H4 (cell line): ENCODE measurements around the gene COPS6. TPM values are rescaled to one million over a fixed set of nuclear protein-coding genes. Genes with fewer than 3 reads are reported as not detected.

Experiments used
- DNase-seq: peaks from one replicate; pipeline ENCODE4 v3.0.0-alpha.2; 2015; ENCODE audit warnings: low spot score
- total RNA-seq: library from RNA; depleted of rRNA; stranded (reverse); fragments of >200 nt; shearing (Covaris generic); gene quantifications from 2 replicates; pipeline ENCODE4 v1.2.3, GENCODE V29; 2014

The COPS6 gene
- total RNA-seq, 1 experiment from 2014 or later, result 95.4 TPM

DNA sequence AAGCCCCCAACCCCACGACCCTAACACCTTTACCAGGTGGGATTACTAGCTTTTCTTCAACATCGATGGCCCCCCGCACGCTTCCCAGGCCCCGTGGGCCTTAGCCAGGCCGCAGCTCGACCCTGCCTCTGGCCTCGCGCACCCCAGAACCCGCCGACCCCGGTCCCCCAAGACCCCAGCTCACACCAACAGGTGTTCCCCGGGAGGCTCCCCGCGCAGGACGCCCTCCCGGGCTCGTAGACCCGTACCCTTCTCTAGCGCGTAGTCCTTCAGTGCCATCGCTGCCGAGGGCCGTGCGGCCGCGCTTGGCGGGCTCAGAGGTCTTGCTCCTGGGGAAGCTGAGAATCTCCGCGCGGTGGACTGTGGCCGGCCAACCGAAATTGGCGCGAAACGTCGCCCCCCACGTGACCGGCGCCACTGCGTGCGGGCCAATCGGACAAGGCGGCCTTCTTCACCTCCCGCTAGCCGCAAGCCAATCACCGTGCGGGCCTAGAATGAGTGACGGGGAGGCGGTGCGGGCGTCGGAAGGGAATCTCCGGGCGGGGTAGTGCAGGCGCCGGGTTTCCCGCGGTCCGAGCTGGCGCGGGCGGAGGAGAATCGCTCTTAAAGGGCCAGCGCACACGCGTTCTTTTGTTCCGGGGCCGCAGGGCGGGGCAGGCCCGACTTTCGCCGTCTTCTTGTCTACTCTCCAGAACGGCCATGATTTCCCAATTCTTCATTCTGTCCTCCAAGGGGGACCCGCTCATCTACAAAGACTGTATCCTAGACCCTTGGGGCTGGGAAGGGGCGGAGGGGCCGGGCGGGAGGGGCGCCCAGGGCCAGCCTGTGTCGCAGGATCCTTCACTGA, 12.5 kb downstream of the COPS6 start, which contains the start of the genes AP4M1 and MCM7:
Gene AP4M1, plus strand, starts transcription at position 628 of the 847 bp plus-strand sequence. Its CDS starts 72 bp downstream, at position 700.
Gene MCM7, minus strand, starts transcription at position 382 of the 847 bp plus-strand sequence. Its CDS starts 103 bp downstream, at position 279.
- peak; percentile 99 for DNase-seq

DNA sequence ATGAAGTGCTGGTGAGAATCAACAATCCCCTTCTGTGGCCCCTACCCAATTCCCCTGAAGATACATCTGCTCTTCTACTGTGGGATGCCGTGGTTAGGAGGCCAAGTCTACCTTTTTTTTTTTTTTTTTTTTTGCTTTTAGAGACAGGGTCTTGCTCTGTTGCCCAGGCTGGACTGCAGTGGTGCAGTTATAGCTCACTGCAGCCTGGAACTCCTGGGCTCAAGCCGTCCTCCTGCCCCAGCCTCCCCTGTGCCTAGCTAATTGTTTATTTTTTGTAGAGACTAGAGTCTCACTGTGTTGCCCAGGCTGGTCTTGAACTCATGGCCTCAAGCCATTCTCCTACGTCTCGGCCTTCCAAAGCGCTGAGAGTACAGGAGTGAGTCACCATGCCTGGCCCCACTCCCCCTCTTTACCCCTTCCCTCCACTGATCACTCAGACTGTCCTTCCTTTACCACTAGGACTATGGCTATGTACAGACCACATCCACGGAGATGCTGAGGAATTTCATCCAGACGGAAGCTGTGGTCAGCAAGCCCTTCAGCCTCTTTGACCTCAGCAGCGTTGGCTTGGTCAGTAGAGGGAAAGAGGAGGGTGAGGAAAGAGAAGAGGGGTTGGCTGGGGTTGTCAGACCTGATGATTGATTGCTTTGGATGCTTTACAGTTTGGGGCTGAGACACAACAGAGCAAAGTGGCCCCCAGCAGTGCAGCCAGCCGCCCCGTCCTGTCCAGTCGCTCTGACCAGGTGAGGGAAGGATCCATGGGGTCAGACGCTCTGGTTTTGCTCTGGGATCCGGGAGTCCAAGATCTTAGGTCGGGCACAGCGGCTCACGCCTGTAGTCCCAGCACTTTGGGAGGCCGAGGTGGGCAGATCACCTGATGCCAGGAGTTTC, 14.4 kb downstream of the COPS6 start:
- DNase-seq, result no peak

DNA sequence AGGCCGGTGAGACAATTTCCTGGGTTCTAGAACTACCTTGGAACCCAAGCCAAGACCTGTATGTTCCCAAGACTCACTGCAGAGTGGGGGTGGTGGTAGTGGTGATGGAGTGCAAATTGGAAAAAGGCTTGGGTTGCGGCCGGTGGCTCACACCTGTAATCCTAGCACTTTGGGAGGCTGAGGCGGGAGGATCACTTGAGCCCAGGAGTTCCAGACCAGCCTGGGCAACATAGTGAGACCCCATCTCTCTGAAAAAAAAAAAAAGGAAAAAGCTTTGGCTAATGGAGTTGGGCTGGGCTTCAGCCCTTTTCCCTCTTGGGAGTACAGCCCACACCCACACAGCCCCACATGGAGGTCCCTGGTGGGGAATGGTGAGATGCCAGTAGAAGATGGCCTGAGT, 16.8 kb downstream of the COPS6 start:
- no peak for DNase-seq

DNA sequence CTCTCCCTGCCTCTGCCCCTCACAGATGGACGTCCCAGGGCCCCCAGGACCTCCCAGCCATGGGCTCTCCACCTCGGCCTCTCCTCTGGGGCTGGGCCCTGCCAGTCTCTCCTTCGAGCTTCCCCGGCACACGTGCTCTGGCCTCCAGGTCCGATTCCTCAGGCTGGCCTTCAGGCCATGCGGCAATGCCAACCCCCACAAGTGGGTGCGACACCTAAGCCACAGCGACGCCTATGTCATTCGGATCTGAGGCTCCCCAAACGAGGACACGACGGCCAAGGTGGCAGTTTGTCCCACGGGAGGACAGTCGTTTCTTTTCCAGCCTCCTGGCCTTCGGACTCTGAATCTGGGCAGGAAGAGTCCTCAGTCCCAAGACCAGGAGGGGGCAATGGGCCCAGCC, 17.9 kb downstream of the COPS6 start:
- DNase-seq, result no peak

DNA sequence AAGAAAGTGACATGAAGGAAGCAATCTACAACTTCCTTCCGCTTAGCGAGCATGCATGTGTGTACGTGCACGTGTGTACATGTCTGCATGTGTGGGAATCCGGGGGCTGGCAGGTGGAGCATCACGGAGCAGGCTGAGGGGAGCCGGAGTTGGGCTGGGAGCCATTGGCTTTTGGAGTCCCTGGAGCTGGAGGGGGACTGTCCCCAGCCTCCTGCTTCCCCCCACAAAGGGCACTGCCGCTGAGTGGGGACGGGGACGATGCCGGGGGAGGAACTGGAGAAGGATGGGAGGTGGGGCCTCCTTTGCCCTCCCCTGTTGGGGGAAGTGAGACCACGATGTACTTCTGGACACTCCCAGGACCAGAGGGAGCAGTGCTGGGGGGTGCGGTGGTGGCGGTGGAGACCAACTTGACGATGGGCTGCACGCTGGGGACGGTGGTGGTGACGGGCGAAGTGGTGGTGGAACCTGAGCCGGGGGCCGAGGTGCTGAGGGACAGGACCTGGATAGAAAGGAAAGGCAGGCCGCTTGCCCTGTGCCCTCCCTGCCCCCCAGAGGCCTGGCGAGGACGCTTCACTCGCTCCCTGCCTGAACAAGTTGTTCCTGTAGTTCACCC, 18.5 kb downstream of the COPS6 start:
- DNase-seq, result no peak

DNA sequence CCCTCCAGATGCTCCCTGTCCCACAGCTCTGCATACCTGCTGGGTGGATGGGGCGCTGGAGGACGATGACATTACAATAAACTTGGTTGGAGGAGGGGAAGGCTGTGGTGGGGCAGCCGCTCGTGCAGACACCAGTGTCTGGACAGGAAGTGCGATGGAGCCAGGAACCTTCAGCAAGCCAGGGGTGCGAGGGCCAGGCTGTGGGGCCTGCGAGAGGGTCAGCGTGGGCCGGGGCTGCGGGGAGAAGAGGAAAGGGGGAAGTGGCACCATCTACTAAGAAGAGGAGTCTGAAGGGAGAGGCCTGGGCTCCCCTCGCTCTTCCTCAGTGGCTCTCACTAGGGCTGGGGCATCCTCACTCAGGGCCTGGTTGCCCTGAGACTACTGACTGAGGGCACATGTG, 19.1 kb downstream of the COPS6 start:
- no peak for DNase-seq

DNA sequence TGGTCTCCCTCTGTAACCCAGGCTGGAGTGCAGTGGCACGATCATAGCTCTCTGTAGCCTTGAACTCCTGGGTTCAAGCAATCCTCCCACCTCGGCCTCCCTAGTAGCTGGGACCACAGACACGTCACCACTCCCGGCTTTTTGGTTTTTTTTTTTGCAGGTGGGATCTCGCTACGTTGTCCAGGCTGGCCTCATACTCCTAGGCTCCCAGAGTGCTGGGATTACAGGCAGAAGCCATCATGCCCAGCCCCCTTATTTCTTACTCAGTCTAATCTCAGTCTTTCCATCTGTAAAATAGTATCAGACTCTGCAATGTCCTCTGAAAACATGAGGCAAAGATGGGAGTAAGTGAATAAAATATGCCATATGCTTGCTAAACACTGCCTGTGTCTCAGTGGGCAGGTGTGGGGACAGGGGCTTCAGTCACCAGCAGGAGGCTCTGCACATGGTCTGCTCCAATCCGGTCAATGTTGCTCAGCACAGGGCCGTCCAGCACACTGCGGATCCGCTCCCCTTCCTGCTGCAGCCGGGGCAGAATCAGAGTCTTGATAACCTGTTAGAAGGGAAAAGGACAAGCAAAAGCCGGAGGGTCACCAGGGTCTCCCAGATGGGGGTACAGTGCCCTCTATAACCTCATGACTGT, 20.9 kb downstream of the COPS6 start:
- no peak for DNase-seq

DNA sequence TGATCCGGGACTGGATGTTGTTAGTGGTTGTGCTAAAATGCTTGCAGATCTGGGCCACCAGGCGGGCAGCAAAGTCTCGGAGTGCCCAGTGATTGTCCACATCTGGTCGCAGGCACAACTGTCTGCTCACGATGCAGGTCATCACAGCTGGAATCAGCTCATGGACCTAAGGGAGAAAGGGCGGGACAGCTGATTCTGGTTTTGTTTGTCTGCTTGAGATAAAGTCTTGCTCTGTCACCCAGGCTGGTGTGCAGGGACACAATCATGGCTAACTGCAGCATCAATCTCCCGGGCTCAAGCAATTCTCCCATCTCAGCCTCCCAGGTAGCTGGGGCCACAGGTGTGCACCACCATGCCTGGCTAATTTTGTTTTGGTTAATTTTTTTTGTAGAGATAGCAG, 22.4 kb downstream of the COPS6 start:
- DNase-seq, result no peak

DNA sequence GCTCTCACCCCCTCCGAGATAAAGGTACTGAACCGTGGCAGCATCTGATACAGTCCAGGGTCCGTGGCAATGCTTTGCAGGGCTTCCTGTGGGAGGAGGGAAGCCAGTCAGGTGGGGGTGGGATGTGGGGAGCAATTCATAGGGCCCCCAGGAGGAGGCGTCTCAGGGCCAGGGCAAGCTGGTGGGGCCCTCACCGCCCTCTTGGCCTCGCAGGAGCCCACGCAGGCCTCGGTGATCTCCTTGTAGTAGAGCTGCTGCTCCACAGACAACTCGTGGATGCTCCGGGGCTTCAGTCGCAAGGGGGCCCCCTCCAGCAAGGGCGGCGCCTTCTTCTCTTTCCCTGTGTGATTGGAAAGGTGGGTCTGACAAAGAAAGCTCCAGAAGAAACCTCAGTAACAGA, 23.1 kb downstream of the COPS6 start:
- DNase-seq, result no peak

DNA sequence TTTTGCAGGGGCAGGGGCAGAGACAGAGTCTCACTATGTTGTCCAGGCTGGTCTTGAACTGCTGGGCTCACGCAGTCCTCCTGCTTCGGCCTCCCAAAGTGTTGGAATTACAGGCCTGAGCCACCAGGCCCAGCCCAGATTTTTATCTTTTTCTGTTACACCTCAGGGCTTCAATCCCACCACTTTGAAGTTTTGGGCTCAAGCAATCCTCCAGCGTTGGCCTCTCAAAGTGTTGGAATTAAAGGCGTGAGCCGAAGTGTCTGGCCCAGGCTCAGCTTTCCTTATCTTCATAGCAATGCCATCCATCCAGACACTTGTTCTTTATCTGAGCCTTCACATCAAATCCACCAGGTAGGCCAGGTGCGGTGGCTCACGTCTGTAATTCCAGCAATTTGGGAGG, 26.3 kb downstream of the COPS6 start:
- no peak for DNase-seq

DNA sequence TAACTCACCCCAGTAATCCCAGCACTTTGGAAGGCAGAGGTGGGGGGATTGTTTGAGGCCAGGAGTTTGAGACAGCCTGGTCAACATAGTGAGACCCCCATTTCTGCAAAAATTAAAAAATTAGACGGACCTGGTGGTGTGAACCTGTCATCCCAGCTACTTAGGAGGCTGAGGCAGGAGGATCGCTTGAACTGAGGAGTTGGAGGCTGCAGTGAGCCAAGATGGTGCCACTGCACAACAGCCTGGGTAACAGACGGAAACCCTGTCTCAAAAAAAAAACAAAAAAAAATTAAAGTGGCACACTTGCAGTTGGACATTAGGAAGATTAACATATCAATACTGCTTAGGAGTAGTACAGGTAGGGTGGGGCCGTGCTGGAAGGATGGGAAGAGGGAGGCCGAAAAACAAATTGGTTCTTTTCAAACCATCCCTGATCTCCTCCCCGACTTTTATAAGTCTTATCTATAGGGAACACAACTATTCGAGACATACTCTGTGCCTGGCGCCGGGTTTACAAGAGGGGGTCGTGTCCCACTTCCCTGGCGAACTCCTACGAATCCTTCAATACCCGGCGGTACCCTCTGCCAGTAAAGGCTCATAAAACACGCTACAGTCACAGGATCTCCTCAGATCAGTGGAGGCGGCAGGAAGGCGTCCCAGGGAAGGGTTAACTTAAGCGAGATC, 29.8 kb downstream of the COPS6 start:
- no peak for DNase-seq

DNA sequence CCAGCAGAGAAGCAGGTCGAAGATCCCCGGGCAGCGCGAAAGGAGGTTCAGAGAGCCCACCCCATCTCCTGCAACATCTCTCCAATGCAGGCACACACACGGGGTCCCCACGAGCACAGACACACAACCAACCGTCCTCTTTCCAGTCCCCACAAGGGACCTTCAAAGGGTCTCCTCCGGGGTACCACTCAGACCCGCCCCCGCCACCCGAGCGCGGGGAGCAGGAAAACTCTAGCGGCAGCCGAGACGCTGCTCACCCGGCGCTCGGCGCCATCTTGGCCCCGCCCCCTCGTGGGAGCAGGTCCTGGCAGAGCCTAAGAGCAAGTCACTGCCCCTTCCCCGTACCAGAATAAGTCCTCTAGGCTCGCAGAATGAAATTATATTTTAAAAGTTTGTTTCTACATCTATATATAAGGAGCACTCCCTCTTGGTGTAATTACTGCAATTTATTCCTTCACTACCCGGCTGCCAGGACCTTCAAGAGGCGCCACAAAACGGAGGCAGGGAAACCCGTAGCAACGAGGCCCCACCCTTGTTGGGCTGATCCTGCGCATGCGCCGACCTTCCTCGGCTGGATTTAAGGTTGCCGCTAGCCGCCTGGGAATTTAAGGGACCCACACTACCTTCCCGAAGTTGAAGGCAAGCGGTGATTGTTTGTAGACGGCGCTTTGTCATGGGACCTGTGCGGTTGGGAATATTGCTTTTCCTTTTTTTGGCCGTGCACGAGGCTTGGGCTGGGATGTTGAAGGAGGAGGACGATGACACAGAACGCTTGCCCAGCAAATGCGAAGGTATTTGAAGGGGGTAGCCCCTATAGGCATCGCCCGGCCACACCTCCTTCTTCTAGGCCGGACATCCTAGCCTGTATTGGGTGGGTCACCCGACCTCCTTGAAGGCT, 30.6 kb downstream of the COPS6 start, which contains the start of the genes CNPY4 and TAF6:
Gene CNPY4, plus strand, starts transcription at position 563 of the 898 bp plus-strand sequence. Its CDS starts 111 bp downstream, at position 674.
Gene TAF6, minus strand, starts transcription at position 287 of the 898 bp plus-strand sequence. CDS start 5,149 bp downstream, outside the sequence.
- peak; percentile 96 for DNase-seq

DNA sequence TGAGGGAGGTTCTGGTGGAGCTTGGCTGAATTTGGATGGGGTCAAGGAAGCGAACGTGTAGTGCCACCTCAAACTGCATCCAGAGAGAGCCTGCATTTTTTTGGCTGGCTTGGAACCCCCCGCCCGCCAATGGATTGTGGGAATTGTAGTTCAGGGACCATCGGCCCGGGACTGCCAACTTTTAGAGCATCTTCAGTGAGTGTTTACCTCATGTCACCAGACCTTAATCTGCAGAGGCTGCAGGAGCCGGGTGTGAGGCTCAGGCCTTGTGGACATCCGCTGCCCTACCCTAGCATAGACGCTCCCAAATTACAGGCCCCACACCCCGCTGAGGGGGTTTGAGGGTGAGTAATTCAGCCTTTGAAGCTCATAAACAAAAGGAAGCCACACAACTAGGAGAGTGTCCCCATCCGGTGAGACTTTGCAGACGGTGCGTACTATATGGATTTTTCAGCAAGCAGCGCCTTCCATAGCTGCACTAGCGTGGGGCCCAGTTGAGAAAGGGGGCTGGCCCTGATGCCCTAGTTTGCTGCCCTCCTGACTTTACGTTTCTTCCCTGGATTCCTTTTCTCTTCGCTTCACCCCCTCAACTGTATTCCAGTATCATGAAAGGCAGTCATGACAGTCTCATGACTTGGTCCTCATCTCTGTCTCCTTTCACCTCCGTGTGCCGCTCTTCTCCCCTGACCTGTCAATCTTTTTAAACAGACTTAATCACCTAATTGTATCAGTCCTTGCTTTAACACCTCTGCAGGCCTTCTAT, 31.4 kb downstream of the COPS6 start:
- DNase-seq, result peak; percentile 46

DNA sequence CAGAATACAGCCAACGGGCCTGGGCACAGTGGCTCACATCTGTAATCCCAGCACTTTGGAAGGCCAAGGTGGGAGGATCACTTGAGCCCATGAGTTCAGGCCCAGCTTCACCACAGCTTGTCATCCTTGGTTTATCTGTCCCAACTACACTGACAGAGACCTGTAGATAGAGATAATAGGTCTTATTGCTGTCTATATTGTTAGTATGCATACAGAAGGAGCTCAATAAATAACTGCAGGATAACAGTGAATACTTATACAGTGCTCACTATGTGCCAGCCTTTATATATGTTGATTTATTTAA, 31.9 kb downstream of the COPS6 start:
- no peak for DNase-seq

DNA sequence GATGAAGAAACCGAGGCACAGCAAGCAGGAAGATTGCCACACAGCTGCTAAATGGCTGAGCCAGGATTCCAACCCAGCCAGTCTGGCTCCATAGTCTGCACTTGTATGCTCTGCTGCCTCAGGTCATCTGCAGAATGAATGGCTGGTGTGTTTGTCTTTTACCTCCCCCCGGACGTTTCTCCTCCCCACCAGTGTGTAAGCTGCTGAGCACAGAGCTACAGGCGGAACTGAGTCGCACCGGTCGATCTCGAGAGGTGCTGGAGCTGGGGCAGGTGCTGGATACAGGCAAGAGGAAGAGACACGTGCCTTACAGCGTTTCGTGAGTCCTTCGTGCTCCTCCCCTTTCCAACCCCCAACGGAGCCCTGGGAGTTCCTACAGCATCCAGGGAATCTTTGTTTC, 33.3 kb downstream of the COPS6 start:
- peak; percentile 2 for DNase-seq

DNA sequence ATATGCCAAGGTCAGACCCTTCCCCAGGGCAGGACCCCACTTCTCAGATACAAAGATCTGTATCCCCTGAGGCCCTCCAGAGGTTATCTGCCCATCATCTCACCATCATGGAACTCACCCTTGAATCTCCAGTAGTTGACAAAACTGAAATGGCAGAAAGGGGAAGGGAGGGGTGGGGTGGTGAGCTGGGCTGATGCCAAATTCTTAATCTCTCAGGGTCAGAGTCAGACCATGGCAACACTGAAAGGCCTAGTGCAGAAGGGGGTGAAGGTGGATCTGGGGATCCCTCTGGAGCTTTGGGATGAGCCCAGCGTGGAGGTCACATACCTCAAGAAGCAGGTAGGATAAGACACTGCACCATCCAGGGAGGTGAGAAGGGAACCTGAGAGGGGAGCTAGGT, 33.8 kb downstream of the COPS6 start:
- peak; percentile 2 for DNase-seq

DNA sequence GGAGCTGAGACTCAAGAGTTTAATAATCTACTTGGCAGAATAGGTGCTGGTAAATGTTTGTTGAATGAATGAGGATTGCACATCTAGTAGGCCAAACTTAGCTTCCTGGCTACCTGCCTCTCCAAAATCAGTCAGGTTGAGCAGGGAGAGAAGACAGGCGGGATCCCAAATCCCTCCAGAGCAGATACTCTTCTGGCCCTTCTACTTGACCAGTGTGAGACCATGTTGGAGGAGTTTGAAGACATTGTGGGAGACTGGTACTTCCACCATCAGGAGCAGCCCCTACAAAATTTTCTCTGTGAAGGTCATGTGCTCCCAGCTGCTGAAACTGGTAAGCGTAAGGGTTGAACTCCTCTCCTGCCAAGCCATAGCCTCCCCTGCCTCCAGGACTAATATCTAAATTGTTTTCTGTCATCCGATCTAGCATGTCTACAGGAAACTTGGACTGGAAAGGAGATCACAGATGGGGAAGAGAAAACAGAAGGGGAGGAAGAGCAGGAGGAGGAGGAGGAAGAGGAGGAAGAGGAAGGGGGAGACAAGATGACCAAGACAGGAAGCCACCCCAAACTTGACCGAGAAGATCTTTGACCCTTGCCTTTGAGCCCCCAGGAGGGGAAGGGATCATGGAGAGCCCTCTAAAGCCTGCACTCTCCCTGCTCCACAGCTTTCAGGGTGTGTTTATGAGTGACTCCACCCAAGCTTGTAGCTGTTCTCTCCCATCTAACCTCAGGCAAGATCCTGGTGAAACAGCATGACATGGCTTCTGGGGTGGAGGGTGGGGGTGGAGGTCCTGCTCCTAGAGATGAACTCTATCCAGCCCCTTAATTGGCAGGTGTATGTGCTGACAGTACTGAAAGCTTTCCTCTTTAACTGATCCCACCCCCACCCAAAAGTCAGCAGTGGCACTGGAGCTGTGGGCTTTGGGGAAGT, 35.8 kb downstream of the COPS6 start:
- DNase-seq, result no peak
